WTC11 (cell line): Measurements from ENCODE around the gene BLVRA.

Experiments
- ELF4 ChIP-seq: sonication (generic); formaldehyde crosslinking; IDR thresholded peaks from 2 replicates; pipeline ENCODE4 v1.8.1; 2022; ENCODE audit warnings: low read depth, mild to moderate bottlenecking, moderate library complexity, missing genetic modification reagents
- JAZF1 ChIP-seq: fragments of 250-450 bp; sonication (Bioruptor Pico); IDR thresholded peaks from 2 replicates; pipeline ENCODE4 v1.9.0; 2021; ENCODE audit warnings: moderate library complexity, mild to moderate bottlenecking, inconsistent platforms
- KAT7 ChIP-seq: sonication (generic); formaldehyde crosslinking; IDR thresholded peaks from 2 replicates; pipeline ENCODE4 v1.8.1; 2023; ENCODE audit warnings: missing genetic modification reagents, mild to moderate bottlenecking, borderline replicate concordance
- NFYB ChIP-seq: sonication (generic); formaldehyde crosslinking; conservative IDR thresholded peaks from 2 replicates; pipeline ENCODE4 v1.8.0; 2022; ENCODE audit warnings: low read depth, missing genetic modification reagents
- NR2C2 ChIP-seq: sonication (generic); formaldehyde crosslinking; IDR thresholded peaks from 2 replicates; pipeline ENCODE4 v1.8.0; 2022; ENCODE audit warnings: mild to moderate bottlenecking, missing genetic modification reagents
- NR3C1 ChIP-seq: sonication (generic); formaldehyde crosslinking; conservative IDR thresholded peaks from 2 replicates; pipeline ENCODE4 v1.8.1; 2023; ENCODE audit warnings: low read depth, mild to moderate bottlenecking, missing genetic modification reagents
- TP53 ChIP-seq: sonication (generic); formaldehyde crosslinking; IDR thresholded peaks from 2 replicates; pipeline ENCODE4 v1.8.1; 2023; ENCODE audit warnings: mild to moderate bottlenecking, missing genetic modification reagents
- USF2 ChIP-seq: sonication (generic); formaldehyde crosslinking; IDR thresholded peaks from 2 replicates; pipeline ENCODE4 v1.8.1; 2023; ENCODE audit warnings: mild to moderate bottlenecking, missing genetic modification reagents, moderate library complexity
- ZNF121 ChIP-seq: sonication (generic); formaldehyde crosslinking; IDR thresholded peaks from 2 replicates; pipeline ENCODE4 v1.8.0; 2023; ENCODE audit warnings: missing genetic modification reagents
- ZNF317 ChIP-seq: sonication (generic); formaldehyde crosslinking; IDR thresholded peaks from 2 replicates; pipeline ENCODE4 v1.8.1; 2023; ENCODE audit warnings: low read depth, mild to moderate bottlenecking, moderate library complexity, missing genetic modification reagents, borderline replicate concordance
- ZNF416 ChIP-seq: fragments of 250-450 bp; sonication (Bioruptor Pico); IDR thresholded peaks from 2 replicates; pipeline ENCODE4 v1.9.0; 2021; ENCODE audit warnings: mild to moderate bottlenecking, inconsistent platforms
- TF ChIP-seq, protein P1 (sequence below): fragments of 200-600 bp; IDR thresholded peaks from 2 replicates; pipeline ENCODE4 v1.8.0; 2022; ENCODE audit warnings: antibody characterized with exemption
- TF ChIP-seq, protein P2 (sequence below): sonication (generic); formaldehyde crosslinking; IDR thresholded peaks from 2 replicates; pipeline ENCODE4 v1.8.1; 2022; ENCODE audit warnings: mild to moderate bottlenecking, moderate library complexity, missing genetic modification reagents

GRCh38 chr7:43737467-43738127, 20.9 kb upstream of the BLVRA start:
- TF ChIP-seq ZNF317 (CRISPR knock-in tag) (no peak), NFYB (no peak), NR2C2 (CRISPR knock-in tag) (no peak), USF2 (CRISPR knock-in tag) (no peak), ELF4 (no peak), TP53 (CRISPR knock-in tag) (no peak), ZNF416 (CRISPR knock-in tag) (no peak), NR3C1 (no peak), KAT7 (CRISPR knock-in tag) (no peak), JAZF1 (CRISPR knock-in tag) (no peak), ZNF121 (no peak)
- TF ChIP-seq, protein P1, sequence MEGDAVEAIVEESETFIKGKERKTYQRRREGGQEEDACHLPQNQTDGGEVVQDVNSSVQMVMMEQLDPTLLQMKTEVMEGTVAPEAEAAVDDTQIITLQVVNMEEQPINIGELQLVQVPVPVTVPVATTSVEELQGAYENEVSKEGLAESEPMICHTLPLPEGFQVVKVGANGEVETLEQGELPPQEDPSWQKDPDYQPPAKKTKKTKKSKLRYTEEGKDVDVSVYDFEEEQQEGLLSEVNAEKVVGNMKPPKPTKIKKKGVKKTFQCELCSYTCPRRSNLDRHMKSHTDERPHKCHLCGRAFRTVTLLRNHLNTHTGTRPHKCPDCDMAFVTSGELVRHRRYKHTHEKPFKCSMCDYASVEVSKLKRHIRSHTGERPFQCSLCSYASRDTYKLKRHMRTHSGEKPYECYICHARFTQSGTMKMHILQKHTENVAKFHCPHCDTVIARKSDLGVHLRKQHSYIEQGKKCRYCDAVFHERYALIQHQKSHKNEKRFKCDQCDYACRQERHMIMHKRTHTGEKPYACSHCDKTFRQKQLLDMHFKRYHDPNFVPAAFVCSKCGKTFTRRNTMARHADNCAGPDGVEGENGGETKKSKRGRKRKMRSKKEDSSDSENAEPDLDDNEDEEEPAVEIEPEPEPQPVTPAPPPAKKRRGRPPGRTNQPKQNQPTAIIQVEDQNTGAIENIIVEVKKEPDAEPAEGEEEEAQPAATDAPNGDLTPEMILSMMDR, result no peak
- TF ChIP-seq, protein P2, sequence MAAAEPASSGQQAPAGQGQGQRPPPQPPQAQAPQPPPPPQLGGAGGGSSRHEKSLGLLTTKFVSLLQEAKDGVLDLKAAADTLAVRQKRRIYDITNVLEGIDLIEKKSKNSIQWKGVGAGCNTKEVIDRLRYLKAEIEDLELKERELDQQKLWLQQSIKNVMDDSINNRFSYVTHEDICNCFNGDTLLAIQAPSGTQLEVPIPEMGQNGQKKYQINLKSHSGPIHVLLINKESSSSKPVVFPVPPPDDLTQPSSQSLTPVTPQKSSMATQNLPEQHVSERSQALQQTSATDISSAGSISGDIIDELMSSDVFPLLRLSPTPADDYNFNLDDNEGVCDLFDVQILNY (CRISPR knock-in tag), result no peak
